Keratinocyte (primary cell): ENCODE data around the gene RANBP17.

Experiments
- EZH2 ChIP-seq: IDR thresholded peaks from one replicate; pipeline ENCODE4 v1.6.1; 2012; ENCODE audit warnings: inconsistent platforms, mild to moderate bottlenecking, low read length, moderate library complexity
- TF ChIP-seq, protein P1 (sequence below), 3 experiments: IDR thresholded peaks in 1 of 3; conservative IDR thresholded peaks in 1 of 3; optimal IDR thresholded peaks in 1 of 3; 2 replicates in 2 of 3; 3 replicates in 1 of 3; pipeline versions ENCODE3 to v1.5.1; 2011; ENCODE audit warnings: low read length in 3 of 3, mild to moderate bottlenecking in 3 of 3, moderate library complexity in 2 of 3, control low read depth in 1 of 3, inconsistent platforms in 1 of 3; ENCODE audit not compliant: insufficient read depth in 2 of 3; ENCODE audit errors: extremely low read depth in 1 of 3

GRCh38 chr5:171249460-171249859, 387.6 kb downstream of the RANBP17 start:
- TF ChIP-seq, protein P1, sequence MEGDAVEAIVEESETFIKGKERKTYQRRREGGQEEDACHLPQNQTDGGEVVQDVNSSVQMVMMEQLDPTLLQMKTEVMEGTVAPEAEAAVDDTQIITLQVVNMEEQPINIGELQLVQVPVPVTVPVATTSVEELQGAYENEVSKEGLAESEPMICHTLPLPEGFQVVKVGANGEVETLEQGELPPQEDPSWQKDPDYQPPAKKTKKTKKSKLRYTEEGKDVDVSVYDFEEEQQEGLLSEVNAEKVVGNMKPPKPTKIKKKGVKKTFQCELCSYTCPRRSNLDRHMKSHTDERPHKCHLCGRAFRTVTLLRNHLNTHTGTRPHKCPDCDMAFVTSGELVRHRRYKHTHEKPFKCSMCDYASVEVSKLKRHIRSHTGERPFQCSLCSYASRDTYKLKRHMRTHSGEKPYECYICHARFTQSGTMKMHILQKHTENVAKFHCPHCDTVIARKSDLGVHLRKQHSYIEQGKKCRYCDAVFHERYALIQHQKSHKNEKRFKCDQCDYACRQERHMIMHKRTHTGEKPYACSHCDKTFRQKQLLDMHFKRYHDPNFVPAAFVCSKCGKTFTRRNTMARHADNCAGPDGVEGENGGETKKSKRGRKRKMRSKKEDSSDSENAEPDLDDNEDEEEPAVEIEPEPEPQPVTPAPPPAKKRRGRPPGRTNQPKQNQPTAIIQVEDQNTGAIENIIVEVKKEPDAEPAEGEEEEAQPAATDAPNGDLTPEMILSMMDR (optimal IDR thresholded peaks at IDR 0.05 in 1 of 3, IDR thresholded peaks at IDR 0.05 in 1 of 3, conservative IDR thresholded peaks at IDR 0.05 in 1 of 3; ENCODE audit: extremely low read depth in 1 of 3, insufficient read depth in 2 of 3, low read length in 3 of 3), result no peak
- TF ChIP-seq EZH2, result no peak
